Suprapubic skin (tissue), 4 donors: ENCODE results near the gene EPN2. TPM values are rescaled to one million over a fixed set of nuclear protein-coding genes. Genes with fewer than 3 reads are reported as not detected.
"Not testable (repeated sequence)": the region's sequence is repeated elsewhere in the genome, so short reads cannot be mapped to it uniquely, and the experiment has no call there.

Experiments
- DNase-seq, 2 donors: peaks; one replicate each; pipeline ENCODE4 v3.0.0-alpha.2; 2019; ENCODE audit warnings: low spot score in 2 of 2
- H3K27ac ChIP-seq: fragments of 200-600 bp; sonication (generic); one replicate; pipeline ENCODE4 v1.5.1; 2019
- H3K27me3 ChIP-seq: fragments of 200-600 bp; sonication (generic); one replicate; pipeline ENCODE4 v1.5.1; 2019
- H3K36me3 ChIP-seq: fragments of 200-600 bp; sonication (generic); one replicate; pipeline ENCODE4 v1.5.1; 2019
- H3K4me1 ChIP-seq: fragments of 200-600 bp; sonication (generic); one replicate; pipeline ENCODE4 v1.5.1; 2019
- H3K4me3 ChIP-seq: fragments of 200-600 bp; sonication (generic); one replicate; pipeline ENCODE4 v1.5.1; 2019; ENCODE audit warnings: mild to moderate bottlenecking
- H3K9me3 ChIP-seq: fragments of 200-600 bp; sonication (generic); one replicate; pipeline ENCODE4 v1.5.1; 2019
- POLR2AphosphoS5 ChIP-seq, 3 donors: sonication (generic); formaldehyde crosslinking; IDR thresholded peaks; one replicate each; pipeline ENCODE4 v1.6.1; 2017; ENCODE audit warnings: antibody characterized with exemption in 3 of 3
- WGBS: methylation state at CpG from one replicate; pipeline ENCODE4 v1.1.5; 2018; 5-methylcytosine and 5-hydroxymethylcytosine counted together
- total RNA-seq, 4 donors: library from RNA; depleted of rRNA; stranded (reverse); fragments of >200 nt; gene quantifications; one replicate each; pipeline ENCODE4 v1.1.0, GENCODE V29; 2016

The EPN2 gene
- 100 to 1,000 TPM in 3 of 4 donors, 10 to 100 TPM in 1; 95.9 to 276 (median 131) TPM for total RNA-seq

DNA sequence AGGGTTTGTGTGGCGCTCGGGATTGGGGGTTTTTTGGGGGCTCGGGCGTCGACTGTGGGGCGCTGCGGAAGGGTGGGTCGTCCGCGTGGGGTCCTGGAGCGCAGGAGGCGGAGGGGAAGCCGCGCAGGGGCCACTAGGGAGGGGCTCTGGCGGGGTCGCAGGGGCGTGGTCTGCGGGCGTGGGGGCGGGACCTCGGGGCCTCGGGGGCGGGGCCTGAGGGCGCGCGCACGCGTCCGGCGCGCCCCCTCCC is at the start of gene EPN2:
Gene EPN2, plus strand, starts transcription at position 228 of the 250 bp plus-strand sequence. CDS start 45,754 bp downstream, outside the sequence.
- DNase-seq = peak; percentile 70 to 79
- H3K27me3 ChIP-seq, H3K36me3 ChIP-seq, H3K9me3 ChIP-seq: not testable (repeated sequence)
- Histone ChIP-seq H3K4me1 (peaks cover 28% of the 10 kb centered on the region), H3K4me3 (peak within 1 kb of the TSS; percentile 83), H3K27ac (peak within 1 kb of the TSS; percentile 95)
- WGBS = no CpG with 5 or more reads among the region's 31 CpGs

- TF ChIP-seq POLR2AphosphoS5 (IDR thresholded peaks at IDR 0.05) = peak in 2 of 3 donors; percentile 79 to 96
- not testable (repeated sequence) for H3K27me3 ChIP-seq, H3K36me3 ChIP-seq, H3K4me1 ChIP-seq, DNase-seq, H3K4me3 ChIP-seq, H3K9me3 ChIP-seq
- peak overlapping the region; percentile 77 for H3K27ac ChIP-seq
- WGBS = 0% methylated on average over 10 of the region's 62 CpGs
Measured at GRCh38 chr17:19187883-19188869, 49.0 kb upstream of the EPN2 start.

GRCh38 chr17:19188870-19189708 is 48.1 kb upstream of the EPN2 start:
- not testable (repeated sequence) for H3K4me3 ChIP-seq, H3K36me3 ChIP-seq, H3K27ac ChIP-seq, H3K27me3 ChIP-seq, H3K4me1 ChIP-seq, H3K9me3 ChIP-seq, DNase-seq
- no CpG with 5 or more reads among the region's 39 CpGs for WGBS

GRCh38 chr17:19189781-19190405 is 47.3 kb upstream of the EPN2 start:
- WGBS = no CpG with 5 or more reads among the region's 36 CpGs
- H3K27ac ChIP-seq = not testable (repeated sequence)

DNA sequence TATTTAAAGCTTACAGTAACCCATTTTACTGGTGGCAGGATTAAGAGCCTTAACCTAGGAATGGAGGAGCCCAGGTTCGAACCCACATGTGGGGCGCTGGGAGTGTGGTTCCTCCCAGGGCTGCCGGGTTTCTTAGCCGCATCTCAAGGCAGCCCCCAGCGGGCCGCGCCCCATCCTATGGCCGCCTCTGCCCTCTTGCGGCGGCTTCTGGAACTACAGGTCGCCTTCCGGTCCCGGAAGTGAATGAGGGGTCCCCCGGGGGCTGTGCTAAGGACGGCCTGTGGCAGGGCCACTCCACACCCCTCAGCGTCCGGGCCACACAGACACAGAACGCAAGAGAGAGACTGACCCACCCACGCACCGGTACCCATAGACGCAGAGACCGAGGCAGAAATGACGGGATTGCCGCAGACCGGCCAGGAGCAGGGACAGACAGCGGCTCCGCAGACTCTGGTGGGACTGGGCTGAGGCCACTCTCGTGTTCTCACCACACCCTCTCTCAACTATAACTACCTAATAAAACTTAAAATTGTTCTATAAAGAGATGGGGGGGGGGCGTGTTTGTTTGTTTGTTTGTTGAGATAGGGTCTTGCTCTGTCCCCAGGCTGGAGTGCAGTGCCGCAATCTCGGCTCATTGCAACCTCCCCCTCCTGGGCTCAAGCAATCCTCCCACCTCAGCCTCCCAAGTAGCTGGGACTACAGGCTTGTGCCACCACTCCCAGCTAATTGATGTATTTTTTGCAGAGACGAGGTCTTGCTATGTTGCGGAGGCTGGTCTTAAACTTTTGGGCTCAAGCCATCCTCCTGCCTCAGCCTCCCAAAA is 40.6 kb upstream of the EPN2 start:
- peak overlapping the region; percentile 32 for H3K4me3 ChIP-seq
- H3K27me3 ChIP-seq, H3K4me1 ChIP-seq, H3K36me3 ChIP-seq, H3K27ac ChIP-seq, H3K9me3 ChIP-seq: not testable (repeated sequence)
- WGBS = no CpG with 5 or more reads among the region's 33 CpGs
- DNase-seq = peak in 1 of 2 donors; percentile 75

More at GRCh38 chr17:19189781-19190405, 47.3 kb upstream of the EPN2 start:
- not testable (repeated sequence) for H3K27me3 ChIP-seq, DNase-seq, H3K36me3 ChIP-seq, H3K4me1 ChIP-seq, H3K9me3 ChIP-seq, H3K4me3 ChIP-seq

DNA sequence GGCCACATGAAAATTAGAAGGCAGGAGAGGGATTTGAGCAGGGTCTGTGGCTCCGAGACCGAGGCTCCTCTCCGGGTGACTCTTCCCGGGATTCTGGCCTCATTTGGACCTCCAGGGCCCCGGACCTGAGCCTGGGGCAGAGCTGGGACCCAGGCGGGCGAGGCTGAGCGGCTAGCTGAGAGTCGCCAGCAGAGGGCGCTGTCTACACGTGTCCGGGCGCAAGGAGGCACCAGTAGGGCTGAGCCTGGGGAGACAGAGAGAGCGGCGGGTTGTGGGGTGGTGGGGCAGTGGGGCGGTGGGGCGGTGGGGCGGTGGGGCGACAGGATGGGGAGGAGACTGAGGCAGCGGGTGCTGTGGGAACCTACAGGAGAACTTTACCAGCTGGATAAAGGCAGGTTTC is 34.7 kb upstream of the EPN2 start:
- DNase-seq, H3K4me3 ChIP-seq, H3K9me3 ChIP-seq, H3K36me3 ChIP-seq, H3K27me3 ChIP-seq, H3K27ac ChIP-seq, H3K4me1 ChIP-seq: not testable (repeated sequence)
- no CpG with 5 or more reads among the region's 20 CpGs for WGBS

DNA sequence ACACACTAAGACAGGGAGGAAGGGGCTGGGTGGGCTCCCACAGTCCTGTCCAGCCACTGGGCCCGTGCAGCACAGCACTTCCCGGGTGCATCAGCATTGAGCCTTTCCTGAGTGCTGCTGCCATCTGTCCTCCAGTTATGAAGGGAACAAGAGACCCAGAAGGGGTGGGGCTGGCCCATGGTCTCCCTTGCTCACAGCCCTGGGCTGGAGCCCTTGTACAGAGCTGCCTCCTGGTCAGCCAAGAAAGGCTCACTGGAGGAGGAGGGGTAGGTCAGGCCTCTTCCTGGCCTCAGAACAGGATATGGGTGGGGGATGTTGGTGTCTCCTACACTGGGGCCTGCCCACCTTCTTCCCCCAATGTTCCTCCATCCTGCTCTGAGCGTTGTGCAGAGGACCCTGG is 33.7 kb upstream of the EPN2 start:
- DNase-seq, H3K27me3 ChIP-seq, H3K4me1 ChIP-seq, H3K9me3 ChIP-seq, H3K27ac ChIP-seq, H3K36me3 ChIP-seq, H3K4me3 ChIP-seq: not testable (repeated sequence)
- no CpG with 5 or more reads among the region's 3 CpGs for WGBS

GRCh38 chr17:19215074-19215860 is 21.9 kb upstream of the EPN2 start:
- no CpG with 5 or more reads among the region's 67 CpGs for WGBS
- H3K27ac ChIP-seq, H3K9me3 ChIP-seq, DNase-seq, H3K36me3 ChIP-seq, H3K27me3 ChIP-seq, H3K4me3 ChIP-seq, H3K4me1 ChIP-seq: not testable (repeated sequence)

DNA sequence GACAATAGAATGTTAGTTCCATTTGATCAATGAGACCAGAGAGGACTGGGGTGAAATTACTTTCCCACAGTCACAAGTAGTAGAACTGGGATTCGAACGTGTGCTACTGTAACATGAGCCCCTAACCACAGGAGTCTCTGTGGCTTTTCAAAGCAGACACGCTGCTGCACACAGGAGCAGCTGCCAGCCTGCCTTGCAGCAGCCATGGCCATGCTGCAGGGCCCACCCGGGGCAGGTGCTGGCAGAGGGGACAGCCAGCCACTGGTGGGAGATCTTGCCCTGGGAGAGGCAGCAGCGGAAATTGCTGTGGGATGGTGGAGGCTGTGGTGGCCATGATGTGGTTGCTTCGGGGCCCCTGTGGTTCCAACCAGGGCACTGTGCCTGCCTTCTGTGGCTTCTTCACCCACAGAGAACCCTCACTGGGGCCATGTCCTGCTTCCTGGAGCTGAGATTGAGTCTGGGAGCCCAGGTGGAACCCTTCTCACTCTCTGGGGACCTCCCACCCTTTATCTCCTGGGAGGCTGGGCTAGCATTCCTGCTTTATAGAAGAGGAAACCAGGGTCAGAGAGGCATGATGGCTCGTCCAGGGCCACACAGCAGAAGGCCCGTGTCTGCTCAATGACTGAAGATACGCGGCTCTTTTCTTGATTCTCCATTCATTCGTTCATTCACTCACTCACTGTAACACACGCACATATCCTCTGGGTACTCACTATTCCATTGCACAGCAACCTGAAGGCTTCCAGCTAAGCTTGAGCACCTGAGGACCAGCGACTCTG is 20.8 kb upstream of the EPN2 start:
- not testable (repeated sequence) for H3K9me3 ChIP-seq, H3K4me1 ChIP-seq, H3K36me3 ChIP-seq, H3K27ac ChIP-seq, DNase-seq, H3K27me3 ChIP-seq, H3K4me3 ChIP-seq
- no CpG with 5 or more reads among the region's 13 CpGs for WGBS

GRCh38 chr17:19218914-19219313 is 18.3 kb upstream of the EPN2 start:
- not testable (repeated sequence) for H3K4me3 ChIP-seq, H3K27me3 ChIP-seq, H3K27ac ChIP-seq, DNase-seq, H3K9me3 ChIP-seq, H3K4me1 ChIP-seq, H3K36me3 ChIP-seq
- no CpG with 5 or more reads among the region's 2 CpGs for WGBS

DNA sequence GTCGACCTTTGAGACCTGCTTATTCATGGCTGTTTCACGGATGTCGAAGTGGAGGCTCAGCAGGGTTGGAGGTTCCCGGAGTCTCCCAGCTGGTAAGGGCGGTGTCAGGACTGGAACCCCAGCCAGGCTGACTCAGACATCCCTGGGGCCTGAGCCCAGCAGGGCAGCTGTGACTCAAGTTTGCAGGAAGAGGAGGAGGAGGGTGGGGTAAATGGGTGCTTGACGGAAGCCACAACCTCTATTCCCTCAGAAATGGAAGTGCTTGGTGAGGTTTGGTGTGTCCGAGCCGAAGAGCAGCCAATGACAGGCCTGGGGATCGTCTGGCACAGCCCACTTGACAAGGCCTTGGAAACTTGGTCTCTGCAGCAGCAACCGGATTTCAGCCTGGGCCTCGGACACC is 17.8 kb upstream of the EPN2 start:
- H3K4me1 ChIP-seq, H3K4me3 ChIP-seq, H3K36me3 ChIP-seq, DNase-seq, H3K27ac ChIP-seq, H3K9me3 ChIP-seq, H3K27me3 ChIP-seq: not testable (repeated sequence)
- no CpG with 5 or more reads among the region's 11 CpGs for WGBS

- not testable (repeated sequence) for DNase-seq, H3K4me3 ChIP-seq, H3K27me3 ChIP-seq, H3K36me3 ChIP-seq, H3K9me3 ChIP-seq, H3K27ac ChIP-seq, H3K4me1 ChIP-seq
- WGBS = no CpG with 5 or more reads among the region's 8 CpGs
Measured at GRCh38 chr17:19220195-19220594, 17.0 kb upstream of the EPN2 start.
